Prostate gland (tissue), 2 donors: ENCODE data around the gene TMEM61.

ENCODE experiments used
- CTCF ChIP-seq, 4 experiments: fragments of 200-600 bp in 2 of 4; fragments of 450-650 bp in 2 of 4; sonication (generic) in 2 of 4; IDR thresholded peaks; 1 replicate in 3 of 4; 2 replicates in 1 of 4; pipeline ENCODE4 v1.5.1; 2016 to 2019; ENCODE audit warnings: antibody characterized with exemption in 4 of 4, mild to moderate bottlenecking in 2 of 4, moderate library complexity in 2 of 4
- POLR2A ChIP-seq: fragments of 450-650 bp; IDR thresholded peaks from one replicate; pipeline ENCODE4 v1.6.1; 2016; ENCODE audit warnings: antibody characterized with exemption, mild to moderate bottlenecking
- POLR2AphosphoS5 ChIP-seq: sonication (generic); formaldehyde crosslinking; IDR thresholded peaks from one replicate; pipeline ENCODE4 v1.6.1; 2017; ENCODE audit warnings: antibody characterized with exemption

DNA sequence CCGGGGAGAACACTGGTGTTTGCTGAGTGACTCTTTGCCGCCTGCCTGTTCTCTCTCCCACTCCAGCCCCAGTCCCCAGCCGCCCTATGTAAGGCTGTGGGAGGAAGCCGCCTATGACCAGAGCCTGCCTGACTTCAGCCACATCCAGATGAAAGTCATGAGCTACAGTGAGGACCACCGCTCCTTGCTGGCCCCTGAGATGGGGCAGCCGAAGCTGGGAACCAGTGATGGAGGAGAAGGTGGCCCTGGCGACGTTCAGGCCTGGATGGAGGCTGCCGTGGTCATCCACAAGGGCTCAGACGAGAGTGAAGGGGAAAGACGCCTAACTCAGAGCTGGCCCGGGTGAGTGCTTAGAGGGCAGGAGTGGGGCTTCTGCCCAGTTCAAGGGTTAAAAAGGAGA lies 26.5 kb downstream of the TMEM61 start:
- TF ChIP-seq CTCF (IDR thresholded peaks at IDR 0.05) (no peak), POLR2A (no peak), POLR2AphosphoS5 (no peak)
